GM21528 (cell line): ENCODE data around the gene ACTA1.
"Not testable (repeated sequence)": the region's sequence is repeated elsewhere in the genome, so short reads cannot be mapped to it uniquely, and the experiment has no call there.

ENCODE experiments used
- ATAC-seq: cut with Tn5 transposase; IDR thresholded peaks from one replicate; pipeline ENCODE4 v1.9.1; 2021; ENCODE audit warnings: mild to moderate bottlenecking, moderate library complexity; ENCODE audit not compliant: unreplicated experiment, low FRiP score

The ACTA1 gene

DNA sequence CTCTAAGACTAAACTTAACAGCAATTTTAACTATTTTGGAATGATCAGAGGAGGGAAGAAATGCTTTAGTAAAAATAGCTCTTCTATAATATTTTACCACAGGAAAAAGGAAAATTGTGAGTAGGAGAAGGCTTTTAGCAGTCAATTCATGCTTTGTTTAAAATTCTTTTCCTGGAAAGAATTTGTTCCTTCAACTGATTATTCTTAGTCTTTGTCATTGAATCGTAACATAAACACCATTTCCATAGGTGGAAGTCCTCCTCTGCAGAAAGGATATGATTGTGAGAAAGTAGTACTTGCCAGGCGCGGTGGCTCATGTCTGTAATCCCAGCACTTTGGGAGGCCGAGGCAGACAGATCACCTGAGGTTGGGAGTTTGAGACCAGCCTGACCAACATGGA, 11.9 kb upstream of the ACTA1 start:
- ATAC-seq, result no peak

DNA sequence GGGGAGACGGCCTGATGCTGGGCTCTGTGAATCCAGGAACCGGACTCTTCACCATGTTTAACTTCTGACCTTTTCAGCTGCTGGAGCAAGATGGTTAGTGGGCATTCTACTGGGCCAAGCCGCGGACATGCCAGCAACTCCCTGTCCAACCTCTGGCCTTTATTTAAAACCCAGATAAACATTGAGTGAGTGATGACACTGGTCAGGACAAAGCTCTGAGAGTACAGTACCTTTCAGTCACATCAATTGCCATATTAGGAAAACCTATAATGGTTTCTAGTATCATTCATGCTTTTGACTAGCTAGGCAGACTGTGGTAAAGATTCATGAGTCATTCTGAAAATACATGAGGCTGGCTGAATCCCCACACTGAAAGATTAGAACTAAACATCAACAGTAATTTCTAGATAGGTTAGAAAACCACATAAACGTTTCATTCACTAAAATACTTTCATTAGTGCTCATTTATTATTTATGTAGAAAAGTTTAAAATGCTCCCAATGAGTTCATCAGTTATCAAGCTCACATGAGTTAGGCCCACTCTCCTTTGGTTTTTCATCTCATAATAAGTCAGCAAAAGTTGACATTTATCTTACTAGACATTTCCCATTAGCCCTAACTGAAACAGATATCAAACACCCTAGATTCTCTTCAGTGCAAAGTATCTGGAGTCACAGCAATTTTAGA, 7.1 kb upstream of the ACTA1 start:
- peak; percentile 96 for ATAC-seq

DNA sequence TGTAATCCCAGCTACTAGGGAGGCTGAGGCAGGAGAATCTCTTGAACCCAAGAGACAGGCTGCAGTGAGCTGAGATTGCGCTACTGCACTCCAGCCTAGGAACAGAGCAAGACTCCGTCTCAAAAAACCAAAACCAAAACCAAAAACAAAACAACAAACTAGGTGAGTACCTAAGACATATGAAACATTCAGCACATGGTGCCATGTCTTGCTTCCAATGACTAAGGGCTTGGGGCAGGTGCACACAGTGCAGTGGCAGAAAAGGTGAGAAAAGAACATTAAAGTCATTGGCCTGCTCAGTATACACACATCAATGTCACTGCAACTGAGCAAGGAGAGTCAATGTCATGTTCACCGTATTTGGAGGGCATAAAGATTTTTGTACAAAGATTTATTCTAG, 4.1 kb upstream of the ACTA1 start:
- no peak for ATAC-seq

DNA sequence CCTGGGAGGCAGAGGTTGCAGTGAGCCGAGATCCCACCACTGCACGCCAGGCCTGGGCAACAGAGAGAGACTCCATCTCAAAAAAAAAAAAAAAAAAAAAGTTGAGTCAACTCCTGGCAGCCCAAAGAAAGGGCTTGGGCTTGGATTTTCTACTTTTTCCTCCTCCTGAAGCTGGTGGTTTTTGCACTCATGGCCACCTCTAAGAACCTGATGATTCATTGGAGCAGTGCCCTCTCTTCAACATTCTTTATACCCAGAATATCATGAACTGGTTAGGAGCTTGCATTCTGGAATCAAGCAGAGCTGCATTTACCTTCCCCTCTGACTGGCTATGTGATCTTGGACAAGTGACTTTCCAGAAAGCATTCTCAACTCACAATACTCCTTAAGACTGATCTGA, 3.5 kb upstream of the ACTA1 start:
- no peak for ATAC-seq

DNA sequence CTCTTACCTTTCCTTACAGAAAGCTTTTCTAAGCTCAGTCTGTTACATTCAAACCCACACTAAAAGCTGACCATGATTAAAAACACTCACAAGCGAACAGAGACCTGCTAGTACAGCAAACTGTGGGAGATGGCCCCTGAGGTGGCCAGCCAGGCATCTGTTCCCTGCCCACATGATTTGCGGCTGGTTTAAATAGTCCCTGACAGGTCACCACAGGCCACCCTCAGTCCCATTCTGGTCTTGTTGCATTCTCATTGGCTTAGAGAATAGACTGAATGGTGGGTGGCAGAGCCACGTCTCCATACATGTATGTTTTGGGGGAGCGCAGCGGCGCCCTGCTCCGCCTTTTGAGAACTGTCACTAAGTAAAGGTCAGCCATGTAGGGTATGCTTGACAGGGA, 2.3 kb upstream of the ACTA1 start:
- ATAC-seq, result no peak

DNA sequence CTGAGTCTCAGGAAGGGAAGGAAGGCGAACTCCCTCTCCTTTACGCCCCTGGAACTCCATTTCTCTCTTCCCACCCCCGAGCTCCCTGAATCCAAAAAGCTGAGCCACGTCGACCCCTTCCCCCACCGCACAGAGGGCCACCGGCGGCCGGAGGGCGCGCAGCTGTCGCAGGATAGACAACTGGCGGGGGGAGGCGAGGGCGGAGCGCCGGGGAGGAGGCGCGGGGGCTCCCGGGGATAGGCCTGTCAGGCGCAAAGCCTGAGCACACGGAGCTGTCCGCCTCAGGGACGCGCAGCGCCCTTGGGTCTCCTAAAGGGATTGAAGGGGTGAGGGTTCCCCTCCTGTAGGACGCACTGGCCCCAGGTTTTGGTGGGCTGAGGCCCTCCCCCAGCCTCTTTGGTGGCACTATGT, 752 bp upstream of the ACTA1 start:
- ATAC-seq, result no peak

DNA sequence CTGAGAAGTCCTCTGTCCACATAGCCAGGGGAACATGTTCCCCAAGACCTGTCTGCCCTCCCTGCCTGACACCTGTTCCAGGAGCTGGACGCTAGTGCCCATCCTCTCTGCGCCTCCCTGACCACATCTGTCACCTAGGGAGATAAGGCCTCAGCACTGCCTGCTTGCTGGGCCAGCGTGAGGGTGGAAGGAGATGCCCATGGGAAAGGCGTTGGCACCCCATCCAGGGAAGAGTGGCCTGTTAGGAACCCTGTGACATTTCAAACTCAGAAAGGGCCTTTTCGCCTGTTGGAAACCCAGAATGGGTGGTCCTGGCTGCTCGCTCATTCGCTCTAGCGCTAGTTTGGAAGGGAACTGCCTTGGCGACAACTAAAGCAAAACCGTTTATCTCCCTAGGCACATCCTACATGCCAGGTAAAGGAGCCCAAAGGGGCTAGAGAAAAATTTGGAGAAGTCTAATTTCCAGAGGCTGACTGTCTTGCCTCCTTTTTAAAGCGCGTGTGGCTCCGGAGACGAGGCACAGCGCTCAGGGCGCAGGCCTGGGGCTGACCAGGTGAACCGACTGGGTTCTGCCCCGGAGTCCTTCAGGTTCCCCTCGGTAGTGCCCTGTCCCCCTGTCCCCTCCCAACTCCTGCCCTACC, 410 bp downstream of the ACTA1 start:
- no peak for ATAC-seq

DNA sequence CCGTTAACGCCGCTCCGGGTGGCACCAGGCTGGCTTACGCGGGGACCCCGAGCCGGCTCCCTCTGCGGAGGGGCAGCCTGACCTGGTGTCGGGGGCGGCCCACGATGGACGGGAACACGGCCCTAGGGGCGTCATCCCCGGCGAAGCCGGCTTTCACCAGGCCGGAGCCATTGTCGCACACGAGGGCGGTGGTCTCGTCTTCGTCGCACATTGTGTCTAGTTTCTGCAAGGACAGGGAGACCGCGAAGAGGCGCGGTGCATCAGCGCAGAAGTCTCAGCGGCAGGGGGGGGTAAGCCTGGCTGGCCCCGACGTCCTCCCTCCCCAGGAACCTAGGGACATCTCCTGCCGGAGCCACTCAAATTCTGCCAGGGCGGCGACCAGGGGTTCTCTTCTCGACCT, 989 bp downstream of the ACTA1 start:
- ATAC-seq, result no peak

DNA sequence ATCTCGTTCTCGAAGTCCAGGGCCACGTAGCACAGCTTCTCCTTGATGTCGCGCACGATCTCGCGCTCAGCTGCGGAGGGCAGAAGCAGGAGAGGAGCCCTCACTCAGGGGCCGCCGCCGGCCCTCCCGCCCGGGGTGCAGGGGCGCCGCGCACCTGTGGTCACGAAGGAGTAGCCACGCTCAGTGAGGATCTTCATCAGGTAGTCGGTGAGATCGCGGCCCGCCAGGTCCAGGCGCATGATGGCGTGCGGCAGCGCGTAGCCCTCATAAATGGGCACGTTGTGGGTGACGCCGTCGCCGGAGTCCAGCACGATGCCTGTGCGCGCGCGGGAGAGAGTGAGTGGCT, 1.8 kb downstream of the ACTA1 start:
- ATAC-seq, result no peak

DNA sequence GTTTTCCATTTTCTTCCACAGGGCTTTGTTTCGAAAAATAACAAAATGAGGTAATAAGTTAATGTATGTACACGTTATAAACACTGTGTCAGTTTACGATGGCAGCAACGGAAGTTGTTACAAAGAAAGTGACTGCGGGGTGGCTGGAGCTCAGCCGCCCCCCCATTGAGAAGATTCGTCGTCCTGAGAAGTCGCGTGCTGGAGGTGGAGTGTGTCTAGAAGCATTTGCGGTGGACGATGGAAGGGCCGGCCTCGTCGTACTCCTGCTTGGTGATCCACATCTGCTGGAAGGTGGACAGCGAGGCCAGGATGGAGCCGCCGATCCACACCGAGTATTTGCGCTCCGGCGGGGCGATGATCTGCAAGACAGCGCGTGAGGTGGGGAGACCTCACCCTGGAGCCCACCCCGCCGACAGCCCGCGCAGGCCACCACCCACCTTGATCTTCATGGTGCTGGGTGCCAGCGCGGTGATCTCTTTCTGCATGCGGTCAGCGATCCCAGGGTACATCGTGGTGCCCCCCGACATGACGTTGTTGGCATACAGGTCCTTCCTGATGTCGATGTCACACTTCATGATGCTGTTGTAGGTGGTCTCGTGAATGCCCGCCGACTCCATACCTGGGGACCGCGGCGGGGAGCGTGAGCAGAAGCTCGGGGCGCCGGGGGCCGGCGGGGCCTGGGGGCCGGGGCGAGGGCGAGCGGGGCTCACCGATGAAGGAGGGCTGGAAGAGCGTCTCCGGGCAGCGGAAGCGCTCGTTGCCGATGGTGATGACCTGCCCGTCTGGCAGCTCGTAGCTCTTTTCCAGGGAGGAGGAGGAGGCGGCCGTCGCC, 2.4 kb downstream of the ACTA1 start:
- ATAC-seq, result no peak

DNA sequence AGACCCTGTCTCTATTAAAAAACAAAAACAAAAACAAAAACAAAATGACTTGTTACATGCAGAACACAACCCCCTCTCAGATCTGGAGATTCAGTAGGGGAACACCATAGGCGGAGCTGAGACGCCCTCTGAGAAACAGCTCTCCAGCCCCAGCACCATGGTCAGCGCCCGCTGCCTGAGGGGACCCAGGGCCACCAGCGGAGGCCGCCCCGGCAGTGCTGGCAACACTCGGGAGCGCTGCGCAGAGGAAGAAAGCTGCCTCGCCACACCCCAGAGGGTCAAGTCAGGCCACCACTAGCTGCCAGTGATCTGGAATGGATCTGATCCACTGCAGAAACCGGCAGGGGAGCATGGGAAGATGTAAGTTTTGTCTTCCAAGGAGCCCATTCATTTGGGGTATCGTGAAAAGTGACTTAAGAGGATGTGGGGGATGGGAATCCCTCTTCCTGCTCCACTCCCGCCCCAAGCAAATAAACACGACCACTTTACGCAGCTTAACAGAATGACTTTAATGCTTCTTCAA, 3.1 kb downstream of the ACTA1 start:
- no peak for ATAC-seq

DNA sequence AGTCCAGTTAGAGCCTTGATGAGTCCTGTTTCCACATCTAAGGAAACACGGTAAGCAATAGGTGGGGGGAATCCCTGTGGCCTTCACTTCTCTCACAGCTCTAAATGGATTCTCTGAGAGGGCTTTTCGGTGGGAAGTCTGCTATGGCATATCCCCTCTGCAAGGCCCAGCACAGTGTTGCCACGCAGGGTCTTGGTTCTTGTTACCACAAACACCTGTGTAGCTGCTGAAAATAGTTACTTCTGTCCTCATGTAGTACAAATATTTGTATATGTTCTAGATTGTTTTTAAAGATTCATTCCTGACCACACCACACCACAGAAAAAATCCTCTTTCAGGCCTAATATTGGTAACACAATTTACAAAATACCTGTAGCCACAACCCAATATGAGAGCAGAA, 5.6 kb downstream of the ACTA1 start:
- ATAC-seq, result no peak

DNA sequence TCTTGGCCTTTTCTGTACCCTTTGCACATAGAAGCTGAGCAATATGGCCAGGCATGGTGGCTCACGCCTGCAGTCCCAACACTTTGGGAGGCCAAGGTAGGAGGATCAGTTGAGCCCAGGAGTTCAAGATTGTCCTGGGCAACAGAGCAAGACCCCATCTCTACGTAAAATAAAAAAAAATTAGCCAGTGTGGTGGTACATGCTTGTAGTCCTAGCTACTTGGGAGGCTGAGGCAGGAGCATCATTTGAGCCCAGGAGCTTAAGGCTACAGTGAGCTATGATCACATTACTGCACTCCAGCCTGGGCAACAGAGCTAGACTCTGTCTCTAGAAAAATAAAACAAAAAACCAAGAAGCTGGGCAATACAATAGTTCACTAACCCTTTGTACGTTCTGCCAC, 6.3 kb downstream of the ACTA1 start:
- ATAC-seq, result no peak

DNA sequence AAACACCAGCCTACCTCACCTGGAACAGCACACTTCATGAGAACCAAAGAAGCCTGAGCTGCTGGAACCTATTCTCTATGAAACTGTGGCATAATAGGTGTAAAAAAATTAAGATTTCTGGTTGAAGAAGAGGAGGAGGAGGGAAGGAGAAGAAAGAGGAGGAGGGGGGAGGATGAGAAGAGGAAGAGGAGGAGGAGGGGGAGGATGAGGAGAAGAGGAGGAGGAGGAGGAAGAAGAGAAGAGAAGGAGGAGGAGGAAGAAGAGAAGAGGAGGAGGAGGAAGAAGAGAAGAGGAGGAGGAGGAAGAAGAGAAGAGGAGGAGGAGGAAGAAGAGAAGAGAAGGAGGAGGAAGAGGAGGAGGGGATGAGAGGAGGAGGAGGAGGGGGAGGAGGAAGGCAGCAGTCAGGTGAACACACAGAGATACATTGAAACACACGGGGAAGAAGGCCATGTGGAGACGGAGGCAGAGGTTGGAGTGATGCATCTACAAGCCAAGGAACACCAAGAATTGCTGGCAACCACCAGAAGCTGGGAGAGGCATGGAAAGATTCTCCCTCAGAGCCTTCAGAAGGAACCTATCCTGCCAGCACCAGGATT, 8.2 kb downstream of the ACTA1 start:
- ATAC-seq, result no peak

DNA sequence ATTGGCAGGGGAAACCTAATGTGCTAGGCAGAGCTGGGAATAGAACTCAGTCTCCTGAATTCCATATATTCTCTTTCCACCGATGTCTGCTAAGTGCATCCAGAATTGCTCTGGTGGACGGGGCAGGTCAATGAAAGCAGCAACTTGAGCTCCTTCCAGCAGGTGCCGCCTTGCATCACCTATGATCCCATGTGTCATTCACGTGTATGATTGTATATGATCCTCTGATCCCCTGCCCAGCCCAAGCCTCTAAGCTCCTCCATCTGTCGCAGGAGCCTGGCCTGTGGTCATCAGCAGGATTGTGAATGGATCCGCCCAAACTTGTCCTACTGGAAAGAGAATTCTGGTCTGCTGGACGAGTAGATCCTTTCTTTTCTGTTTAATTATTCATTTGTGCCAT, 13.1 kb downstream of the ACTA1 start:
- ATAC-seq, result no peak

DNA sequence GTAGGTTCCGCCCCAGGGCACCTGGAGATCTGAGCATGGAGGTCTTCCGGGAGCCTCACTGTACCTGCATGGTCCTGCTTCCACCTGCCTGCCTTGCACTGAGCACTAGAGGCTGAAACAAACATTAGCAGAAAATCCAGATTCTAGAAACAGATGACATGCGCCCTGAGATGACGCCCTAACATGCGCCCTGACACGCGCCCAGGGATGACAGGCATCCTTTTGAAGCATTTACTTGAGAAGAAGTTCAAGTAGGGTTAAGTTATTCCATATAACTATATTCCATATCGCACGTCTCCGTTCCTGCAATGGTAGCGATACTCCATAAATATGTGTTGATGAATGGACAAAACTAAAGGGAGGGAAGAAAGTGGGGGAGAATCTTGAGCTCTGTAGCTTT, 13.7 kb downstream of the ACTA1 start:
- ATAC-seq, result no peak

DNA sequence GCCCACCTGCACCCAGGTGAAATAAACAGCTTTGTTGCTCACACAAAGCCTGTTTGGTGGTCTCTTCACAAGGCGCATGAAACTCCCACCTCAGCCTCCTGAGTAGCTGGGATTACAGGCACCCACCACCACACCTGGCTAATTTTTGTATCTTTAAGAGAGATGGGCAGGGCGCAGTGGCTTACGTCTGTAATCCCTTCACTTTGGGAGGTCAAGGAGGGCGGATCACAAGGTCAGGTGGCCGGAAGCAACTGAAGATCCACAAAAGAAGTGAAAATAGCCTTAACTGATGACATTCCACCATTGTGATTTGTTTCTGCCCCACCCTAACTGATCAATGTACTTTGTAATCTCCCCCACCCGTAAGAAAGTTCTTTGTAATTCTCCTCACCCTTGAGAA, 15.3 kb downstream of the ACTA1 start:
- ATAC-seq, result not testable (repeated sequence)

DNA sequence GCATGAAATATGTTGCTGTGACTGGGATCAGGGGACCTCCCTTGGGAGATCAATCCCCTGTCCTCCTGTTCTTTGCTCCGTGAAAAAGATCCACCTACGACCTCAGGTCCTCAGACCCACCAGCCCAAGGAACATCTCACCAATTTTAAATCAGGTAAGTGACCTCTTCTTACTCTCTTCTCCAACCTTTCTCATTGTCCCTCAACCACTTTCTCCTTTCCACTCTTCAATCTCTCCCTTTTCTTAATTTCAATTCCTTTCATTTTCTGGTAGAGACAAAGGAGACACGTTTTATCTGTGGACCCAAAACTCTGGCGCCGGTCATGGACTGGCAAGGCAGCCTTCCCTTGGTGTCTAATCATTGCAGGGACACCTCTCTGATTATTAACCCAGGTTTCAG, 21.1 kb downstream of the ACTA1 start:
- ATAC-seq, result not testable (repeated sequence)

DNA sequence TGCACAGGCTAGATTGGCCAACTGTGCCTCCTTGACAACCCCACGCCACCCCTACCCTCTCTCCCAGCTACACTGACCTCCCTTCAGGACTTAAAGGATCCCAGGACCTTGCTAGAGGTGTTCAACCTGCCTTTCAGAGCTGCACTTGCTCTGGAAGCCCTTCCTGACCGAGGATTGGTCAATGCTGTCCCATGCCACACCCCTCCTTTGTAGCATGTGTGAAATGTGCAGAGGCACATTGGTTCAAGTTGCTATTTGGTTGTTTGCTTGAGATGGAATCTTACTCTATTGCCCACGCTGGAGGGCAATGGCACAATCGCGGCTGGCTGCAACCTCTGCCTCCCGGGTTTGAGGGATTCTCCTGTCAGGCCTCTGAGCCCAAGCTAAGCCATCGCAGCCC, 21.8 kb downstream of the ACTA1 start:
- ATAC-seq, result no peak

DNA sequence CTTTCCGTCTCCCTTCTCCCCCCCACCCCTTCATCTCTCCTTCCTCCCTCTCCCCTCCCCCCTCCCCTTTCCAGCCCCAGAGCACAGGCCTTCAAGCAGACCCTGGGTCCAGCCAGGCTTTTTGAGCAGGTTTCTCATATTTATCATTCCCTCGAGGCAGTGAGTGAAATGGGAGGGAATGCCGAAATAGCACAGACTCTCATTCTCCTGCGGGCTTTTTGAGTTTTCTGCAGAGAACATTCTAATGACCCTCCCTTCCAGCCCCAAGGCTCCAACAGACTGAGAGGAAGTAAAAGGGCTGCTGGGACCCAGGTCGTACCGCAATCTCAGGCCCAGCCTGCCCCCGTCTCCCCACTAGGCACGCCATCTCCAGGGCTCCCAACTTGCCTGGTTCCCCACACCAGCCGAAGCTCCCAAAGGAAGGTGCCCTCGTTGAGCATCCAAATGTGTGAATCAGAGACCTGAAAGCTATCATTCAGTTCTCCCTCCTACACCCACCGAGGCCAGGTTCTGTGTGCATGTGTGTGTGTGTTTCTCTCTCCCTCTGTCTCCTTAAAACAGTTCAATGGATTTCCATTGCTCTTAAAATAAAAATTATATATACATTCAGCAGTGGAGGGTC, 22.3 kb downstream of the ACTA1 start:
- ATAC-seq, result no peak
